DMS53 treated with DMSO at 0.1 percent for 48 hours (cell line): ENCODE measurements around the gene NIBAN1.
"Not testable (repeated sequence)": the region's sequence is repeated elsewhere in the genome, so short reads cannot be mapped to it uniquely, and the experiment has no call there.

Source experiments
- DNase-seq: peaks from one replicate; lab custom pipeline; 2025; ENCODE audit not compliant: unreplicated experiment; lab: John Stamatoyannopoulos, UW

Gene NIBAN1

GRCh38 chr1:184974056-184974836 lies at the start of gene NIBAN1:
TSS of gene NIBAN1 (minus strand) at chr1:184974508. CDS start at chr1:184974356, 152 bp downstream.
- DNase-seq: peak; percentile 27

- no peak for DNase-seq
Observed at GRCh38 chr1:185017966-185018365, 43.7 kb upstream of the NIBAN1 start.

GRCh38 chr1:185017338-185017737 lies 43.0 kb upstream of the NIBAN1 start:
- no peak for DNase-seq

- DNase-seq: no peak
Observed at GRCh38 chr1:185016880-185017279, 42.6 kb upstream of the NIBAN1 start.

- no peak for DNase-seq
Observed at GRCh38 chr1:185015631-185016030, 41.3 kb upstream of the NIBAN1 start.

GRCh38 chr1:185014941-185015340 lies 40.6 kb upstream of the NIBAN1 start:
- DNase-seq: no peak

GRCh38 chr1:185010361-185010760 lies 36.1 kb upstream of the NIBAN1 start:
- no peak for DNase-seq

- DNase-seq: no peak
Observed at GRCh38 chr1:185008838-185009237, 34.5 kb upstream of the NIBAN1 start.

GRCh38 chr1:185001312-185001880 lies 27.1 kb upstream of the NIBAN1 start:
- not testable (repeated sequence) for DNase-seq

- not testable (repeated sequence) for DNase-seq
Observed at GRCh38 chr1:184999974-185000373, 25.7 kb upstream of the NIBAN1 start.

- no peak for DNase-seq
Observed at GRCh38 chr1:184994301-184994700, 20.0 kb upstream of the NIBAN1 start.

GRCh38 chr1:184992271-184992670 lies 18.0 kb upstream of the NIBAN1 start:
- DNase-seq: no peak

GRCh38 chr1:184990204-184990603 lies 15.9 kb upstream of the NIBAN1 start:
- DNase-seq: no peak

GRCh38 chr1:184988506-184988905 lies 14.2 kb upstream of the NIBAN1 start:
- DNase-seq: no peak

GRCh38 chr1:184987696-184988095 lies 13.4 kb upstream of the NIBAN1 start:
- no peak for DNase-seq

- DNase-seq: no peak
Observed at GRCh38 chr1:184986250-184986649, 11.9 kb upstream of the NIBAN1 start.

GRCh38 chr1:184982002-184982954 lies 8.0 kb upstream of the NIBAN1 start:
- DNase-seq: peak; percentile 82

GRCh38 chr1:184980726-184981125 lies 6.4 kb upstream of the NIBAN1 start:
- no peak for DNase-seq

GRCh38 chr1:184975208-184975870 lies 1.0 kb upstream of the NIBAN1 start:
- DNase-seq: no peak

GRCh38 chr1:184974837-184975115 lies 468 bp upstream of the NIBAN1 start:
- no peak for DNase-seq
